LNCaP clone FGC (cell line): ENCODE results near the gene PRLH.

ENCODE experiments used
- DNase-seq: peaks from one replicate; pipeline ENCODE4 v3.0.0-alpha.2; 2011; ENCODE audit warnings: low read depth
- H3K4me3 ChIP-seq: 2 replicates; pipeline ENCODE4 v1.5.1; 2011; ENCODE audit warnings: mild to moderate bottlenecking, low read depth, low read length, control low read depth
- CTCF ChIP-seq: IDR thresholded peaks from 2 replicates; pipeline ENCODE4 v1.5.1; 2012; ENCODE audit warnings: mild to moderate bottlenecking; ENCODE audit not compliant: control insufficient read depth, insufficient read depth; ENCODE audit errors: extremely low read depth

The PRLH gene

GRCh38 chr2:237588044-237588696, 21.8 kb downstream of the PRLH start:
- no peak overlapping the region for H3K4me3 ChIP-seq
- no peak for TF ChIP-seq CTCF

GRCh38 chr2:237590272-237591140, 24.1 kb downstream of the PRLH start, which contains the start of gene RAB17:
RAB17 (minus strand) TSS chr2:237590734; CDS start chr2:237586154, 4,580 bp downstream.
- TF ChIP-seq CTCF = no peak
- H3K4me3 ChIP-seq = peak within 1 kb of the TSS; percentile 72
- peak; percentile 73 for DNase-seq

More at GRCh38 chr2:237588044-237588696, 21.8 kb downstream of the PRLH start:
- DNase-seq = no peak

- H3K4me3 ChIP-seq = peak overlapping the region; percentile 72
- DNase-seq = peak; percentile 71
Measured at GRCh38 chr2:237591141-237591881, 24.9 kb downstream of the PRLH start.

GRCh38 chr2:237592425-237592980, 26.1 kb downstream of the PRLH start:
- H3K4me3 ChIP-seq = peak overlapping the region; percentile 72
- DNase-seq = no peak
- no peak for TF ChIP-seq CTCF

More at GRCh38 chr2:237591141-237591881, 24.9 kb downstream of the PRLH start:
- no peak for TF ChIP-seq CTCF

GRCh38 chr2:237593036-237593435, 26.7 kb downstream of the PRLH start:
- no peak overlapping the region for H3K4me3 ChIP-seq
- DNase-seq = no peak
- no peak for TF ChIP-seq CTCF

GRCh38 chr2:237593596-237594320, 27.4 kb downstream of the PRLH start:
- no peak for DNase-seq
- no peak for TF ChIP-seq CTCF
- no peak overlapping the region for H3K4me3 ChIP-seq
